Astrocyte (in vitro differentiated cells and primary cell): ENCODE results near the gene NPEPL1. TPM values are rescaled to one million over a fixed set of nuclear protein-coding genes. Genes with fewer than 3 reads are reported as not detected.

Experiments used
- DNase-seq: peaks from one replicate; pipeline ENCODE4 v3.0.0-alpha.2; 2010; ENCODE audit warnings: low read depth
- FAIRE-seq: peaks from 2 replicates; lab custom pipeline; 2011; peaks lifted over from hg19 to GRCh38; lab: Jason Lieb, UNC
- H2AFZ ChIP-seq: 2 replicates; pipeline ENCODE4 v1.6.0; 2012; ENCODE audit warnings: low read depth, low read length, inconsistent platforms
- H3K27ac ChIP-seq: 2 replicates; pipeline ENCODE4 v1.5.1; 2011; ENCODE audit warnings: low read depth, low read length, inconsistent platforms
- H3K27me3 ChIP-seq: 2 replicates; pipeline ENCODE4 v1.6.0; 2011; ENCODE audit warnings: low read length, inconsistent platforms; ENCODE audit not compliant: insufficient read depth
- H3K36me3 ChIP-seq: 2 replicates; pipeline ENCODE4 v1.5.1; 2011; ENCODE audit warnings: low read length, inconsistent platforms; ENCODE audit not compliant: insufficient read depth
- H3K4me1 ChIP-seq: 2 replicates; pipeline ENCODE4 v1.5.1; 2011; ENCODE audit warnings: low read length, inconsistent platforms; ENCODE audit not compliant: insufficient read depth
- H3K4me2 ChIP-seq: 2 replicates; pipeline ENCODE4 v1.6.0; 2012; ENCODE audit warnings: low read length, inconsistent platforms
- H3K4me3 ChIP-seq: 2 replicates; pipeline ENCODE4 v1.5.1; 2011; ENCODE audit warnings: low read depth, mild to moderate bottlenecking, low read length, inconsistent platforms; ENCODE audit not compliant: insufficient read depth
- H3K79me2 ChIP-seq: 2 replicates; pipeline ENCODE4 v1.6.0; 2012; ENCODE audit warnings: mild to moderate bottlenecking, low read length, inconsistent platforms; ENCODE audit not compliant: insufficient read depth
- H3K9ac ChIP-seq: 2 replicates; pipeline ENCODE4 v1.6.0; 2012; ENCODE audit warnings: mild to moderate bottlenecking, low read length, inconsistent platforms
- H3K9me3 ChIP-seq: 2 replicates; pipeline ENCODE4 v1.5.1; 2012; ENCODE audit warnings: low read depth, mild to moderate bottlenecking, low read length, inconsistent platforms; ENCODE audit not compliant: insufficient read depth
- H4K20me1 ChIP-seq: 2 replicates; pipeline ENCODE4 v1.6.0; 2012; ENCODE audit warnings: low read length, inconsistent platforms; ENCODE audit not compliant: insufficient read depth
- H3K27ac Mint-ChIP-seq: one replicate; pipeline ENCODE4 v1.8.0; 2021; ENCODE audit warnings: mild to moderate bottlenecking, mixed read lengths; ENCODE audit not compliant: unreplicated experiment
- H3K27me3 Mint-ChIP-seq: one replicate; pipeline ENCODE4 v1.8.0; 2021; ENCODE audit warnings: low read depth, mixed read lengths; ENCODE audit not compliant: unreplicated experiment
- H3K36me3 Mint-ChIP-seq: one replicate; pipeline ENCODE4 v1.8.0; 2021; ENCODE audit warnings: low read depth, mixed read lengths; ENCODE audit not compliant: unreplicated experiment
- H3K4me1 Mint-ChIP-seq: one replicate; pipeline ENCODE4 v1.8.0; 2021; ENCODE audit warnings: low read depth, mixed read lengths; ENCODE audit not compliant: unreplicated experiment
- H3K4me3 Mint-ChIP-seq: one replicate; pipeline ENCODE4 v1.8.0; 2021; ENCODE audit warnings: mild to moderate bottlenecking, moderate library complexity, mixed read lengths; ENCODE audit not compliant: unreplicated experiment
- H3K9me3 Mint-ChIP-seq: one replicate; pipeline ENCODE4 v1.8.0; 2021; ENCODE audit warnings: mild to moderate bottlenecking, mixed read lengths; ENCODE audit not compliant: unreplicated experiment
- EZH2 ChIP-seq: IDR thresholded peaks from 2 replicates; pipeline ENCODE4 v1.6.1; 2012; ENCODE audit warnings: mild to moderate bottlenecking, low read length, inconsistent platforms; ENCODE audit not compliant: insufficient read depth
- total RNA-seq: library from RNA; stranded (reverse); gene quantifications from 2 replicates; pipeline ENCODE4 v1.2.1, GENCODE V29; 2021
- TF ChIP-seq, protein P1 (sequence below): IDR thresholded peaks from 2 replicates; pipeline ENCODE4 v1.5.1; 2011; ENCODE audit warnings: low read depth, mild to moderate bottlenecking, inconsistent platforms, low read length, moderate library complexity; ENCODE audit not compliant: insufficient read depth

NPEPL1 gene
- total RNA-seq, 1 donor from 2014 or later, result 27.1 TPM

DNA sequence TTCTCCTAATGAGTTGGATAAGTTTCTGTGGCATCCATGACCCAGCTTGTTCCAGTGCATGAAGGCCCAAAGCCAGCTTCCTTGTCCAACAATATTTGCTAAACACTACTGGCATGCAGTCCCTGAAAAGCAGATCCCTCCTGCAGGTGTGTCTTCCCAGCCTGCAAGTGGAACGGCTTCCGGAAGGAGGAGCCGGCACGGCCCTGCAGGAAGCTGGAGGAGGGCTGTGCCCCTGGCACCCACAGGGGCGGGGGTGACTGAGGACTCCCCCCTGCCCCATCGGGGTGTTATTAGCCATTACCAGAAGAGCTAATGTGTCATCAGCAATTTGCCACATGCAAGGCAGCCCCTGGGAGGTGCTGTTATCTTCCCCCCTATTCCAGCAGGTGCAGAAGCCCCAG, 27.4 kb downstream of the NPEPL1 start:
- Histone ChIP-seq H4K20me1 (no peaks in the 10 kb centered on the region), H2AFZ (no peak overlapping the region), H3K4me3 (no peak overlapping the region), H3K27me3 (peaks cover 17% of the 10 kb centered on the region), H3K4me2 (no peak overlapping the region), H3K27ac (no peak overlapping the region), H3K79me2 (no peaks in the 10 kb centered on the region), H3K36me3 (no peaks in the 10 kb centered on the region), H3K9me3 (no peaks in the 10 kb centered on the region), H3K9ac (no peak overlapping the region), H3K4me1 (no peaks in the 10 kb centered on the region)
- Mint-ChIP-seq H3K36me3 (peaks cover 3% of the 10 kb centered on the region), H3K4me3 (no peak overlapping the region), H3K27me3 (peaks cover 34% of the 10 kb centered on the region), H3K9me3 (peaks cover 8% of the 10 kb centered on the region), H3K27ac (no peak overlapping the region), H3K4me1 (no peaks in the 10 kb centered on the region)
- TF ChIP-seq, protein P1, sequence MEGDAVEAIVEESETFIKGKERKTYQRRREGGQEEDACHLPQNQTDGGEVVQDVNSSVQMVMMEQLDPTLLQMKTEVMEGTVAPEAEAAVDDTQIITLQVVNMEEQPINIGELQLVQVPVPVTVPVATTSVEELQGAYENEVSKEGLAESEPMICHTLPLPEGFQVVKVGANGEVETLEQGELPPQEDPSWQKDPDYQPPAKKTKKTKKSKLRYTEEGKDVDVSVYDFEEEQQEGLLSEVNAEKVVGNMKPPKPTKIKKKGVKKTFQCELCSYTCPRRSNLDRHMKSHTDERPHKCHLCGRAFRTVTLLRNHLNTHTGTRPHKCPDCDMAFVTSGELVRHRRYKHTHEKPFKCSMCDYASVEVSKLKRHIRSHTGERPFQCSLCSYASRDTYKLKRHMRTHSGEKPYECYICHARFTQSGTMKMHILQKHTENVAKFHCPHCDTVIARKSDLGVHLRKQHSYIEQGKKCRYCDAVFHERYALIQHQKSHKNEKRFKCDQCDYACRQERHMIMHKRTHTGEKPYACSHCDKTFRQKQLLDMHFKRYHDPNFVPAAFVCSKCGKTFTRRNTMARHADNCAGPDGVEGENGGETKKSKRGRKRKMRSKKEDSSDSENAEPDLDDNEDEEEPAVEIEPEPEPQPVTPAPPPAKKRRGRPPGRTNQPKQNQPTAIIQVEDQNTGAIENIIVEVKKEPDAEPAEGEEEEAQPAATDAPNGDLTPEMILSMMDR, result no peak
- no peak for TF ChIP-seq EZH2
- DNase-seq (no peak), FAIRE-seq (no peak)

- H3K9me3 ChIP-seq, result no peaks in the 10 kb centered on the region
- H4K20me1 ChIP-seq, result no peaks in the 10 kb centered on the region
- no peak overlapping the region for H3K4me3 ChIP-seq
- H3K27me3 ChIP-seq, result peaks cover 17% of the 10 kb centered on the region
- no peak overlapping the region for H2AFZ ChIP-seq
- H3K4me3 Mint-ChIP-seq, result no peak overlapping the region
- no peak overlapping the region for H3K4me2 ChIP-seq
- no peak for FAIRE-seq
- no peak for TF ChIP-seq EZH2
- TF ChIP-seq, protein P1, result no peak
- no peak overlapping the region for H3K27ac ChIP-seq
- H3K27ac Mint-ChIP-seq, result no peak overlapping the region
- H3K36me3 Mint-ChIP-seq, result peaks cover 3% of the 10 kb centered on the region
- no peaks in the 10 kb centered on the region for H3K4me1 ChIP-seq
- no peaks in the 10 kb centered on the region for H3K36me3 ChIP-seq
- H3K9ac ChIP-seq, result no peak overlapping the region
- no peak for DNase-seq
- H3K27me3 Mint-ChIP-seq, result peaks cover 34% of the 10 kb centered on the region
- no peaks in the 10 kb centered on the region for H3K79me2 ChIP-seq
- peaks cover 8% of the 10 kb centered on the region for H3K9me3 Mint-ChIP-seq
- no peaks in the 10 kb centered on the region for H3K4me1 Mint-ChIP-seq
Observed at GRCh38 chr20:58720890-58721289, 28.3 kb downstream of the NPEPL1 start.

DNA sequence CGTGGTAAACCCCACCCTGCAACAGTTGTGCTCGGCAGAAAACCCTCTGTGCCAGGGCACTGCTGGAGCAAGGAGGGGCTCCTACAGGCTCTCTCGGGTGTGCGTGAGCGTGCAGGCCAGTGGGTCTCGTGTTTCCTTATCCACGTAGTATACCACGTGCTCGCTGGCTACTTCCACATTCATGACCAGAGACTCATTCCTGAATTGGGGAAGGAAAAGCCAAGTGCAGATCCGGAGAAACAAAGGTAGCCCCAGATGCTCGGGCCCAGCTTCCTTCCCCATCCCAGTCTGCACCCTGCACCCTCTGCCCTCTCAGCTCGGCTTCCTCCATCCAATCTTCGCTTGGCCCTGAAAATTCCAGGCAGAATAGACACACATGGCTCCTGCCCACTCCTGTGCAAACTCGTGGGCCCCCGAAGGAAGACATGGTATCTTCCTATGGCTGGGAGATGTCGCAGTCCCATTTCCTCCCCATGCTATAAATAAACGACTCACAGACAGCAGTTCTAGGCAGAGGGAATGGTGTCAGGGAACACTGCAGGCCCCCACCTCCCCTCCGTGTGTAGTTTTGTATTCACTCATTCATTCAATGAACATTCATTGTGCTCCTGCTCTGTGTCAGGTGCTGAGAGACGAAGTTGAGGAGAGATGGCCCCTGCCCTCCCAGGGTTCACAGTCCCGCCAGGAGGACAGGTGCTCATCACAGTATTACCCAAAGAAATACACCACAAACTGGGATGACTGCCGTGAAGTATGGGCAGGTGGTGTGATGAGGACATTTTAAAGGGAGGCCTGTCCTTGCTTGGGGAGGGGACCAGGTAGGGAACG, 29.6 kb downstream of the NPEPL1 start:
- Mint-ChIP-seq H3K9me3 (peaks cover 8% of the 10 kb centered on the region), H3K27ac (no peak overlapping the region), H3K4me3 (no peak overlapping the region), H3K4me1 (no peaks in the 10 kb centered on the region), H3K36me3 (peaks cover 3% of the 10 kb centered on the region), H3K27me3 (peaks cover 34% of the 10 kb centered on the region)
- Histone ChIP-seq H3K9me3 (no peaks in the 10 kb centered on the region), H3K4me2 (no peak overlapping the region), H3K4me1 (no peaks in the 10 kb centered on the region), H3K27ac (no peak overlapping the region), H2AFZ (no peak overlapping the region), H3K9ac (no peak overlapping the region), H3K27me3 (peaks cover 17% of the 10 kb centered on the region), H4K20me1 (no peaks in the 10 kb centered on the region), H3K4me3 (no peak overlapping the region), H3K79me2 (no peaks in the 10 kb centered on the region), H3K36me3 (no peaks in the 10 kb centered on the region)
- FAIRE-seq (no peak), DNase-seq (no peak)
- TF ChIP-seq, protein P1, result no peak
- no peak for TF ChIP-seq EZH2
